Measurements from ENCODE around the gene RPL21. TPM values are rescaled to one million over a fixed set of nuclear protein-coding genes. Genes with fewer than 3 reads are reported as not detected.

The RPL21 gene
- total RNA-seq, 1 experiment from 2014 or later, result 552 TPM

DNA sequence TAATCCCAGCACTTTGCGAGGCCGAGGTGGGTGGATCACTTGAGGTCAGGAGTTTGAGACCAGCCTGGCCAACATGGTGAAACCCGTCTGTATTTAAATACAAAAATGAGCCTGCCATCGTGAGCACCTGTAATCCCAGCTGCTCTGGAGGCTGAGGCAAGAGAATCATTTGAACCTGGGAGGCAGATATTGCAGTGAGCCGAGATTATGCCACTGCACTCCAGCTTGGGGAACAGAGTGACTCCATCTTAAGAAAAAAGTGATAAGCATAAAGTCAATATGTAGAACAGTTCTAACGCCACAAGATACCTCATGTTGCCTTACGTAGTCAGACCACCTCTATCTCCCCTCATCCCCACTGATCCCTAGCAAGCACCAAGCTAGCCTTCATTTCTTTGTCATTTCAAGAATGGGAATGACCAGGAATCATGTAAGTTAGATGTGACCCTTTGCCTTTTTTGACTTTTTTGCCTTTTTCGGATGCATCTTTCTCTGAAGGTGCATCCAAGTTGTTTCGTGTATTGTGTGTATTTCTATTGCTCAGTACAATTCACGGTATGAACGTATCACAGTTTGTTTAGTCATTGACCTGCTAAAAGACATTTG lies 6.4 kb downstream of the RPL21 start:
- no TSS peak for BruUV-seq (replicated peaks)
- Histone ChIP-seq H3K27ac (ENCODE audit: low read length) (no peak overlapping the region), H3K9me2 (replicated peaks; ENCODE audit: low read length) (no peaks in the 10 kb centered on the region), H3F3A (ENCODE audit: low read length, unreplicated experiment) (peaks cover 14% of the 10 kb centered on the region), H3K79me2 (ENCODE audit: low read length) (peaks cover 33% of the 10 kb centered on the region), H3K9ac (ENCODE audit: low read length) (no peak overlapping the region), H3K9me3 (ENCODE audit: low read length) (no peaks in the 10 kb centered on the region), H4K20me1 (ENCODE audit: low read length) (peaks cover 57% of the 10 kb centered on the region), H3K36me3 (ENCODE audit: low read depth, low read length) (peaks cover 57% of the 10 kb centered on the region), H3K4me2 (ENCODE audit: low read length) (no peak overlapping the region), H3K4me3 (ENCODE audit: low read length) (no peak overlapping the region), H3K27me3 (ENCODE audit: low read length) (no peaks in the 10 kb centered on the region), H2AFZ (ENCODE audit: low read length) (no peak overlapping the region), H3K4me1 (ENCODE audit: insufficient read depth, low read length) (peaks cover 25% of the 10 kb centered on the region)
- TF ChIP-seq EZH2phosphoT487 (IDR thresholded peaks at IDR 0.05; ENCODE audit: borderline replicate concordance, low read length) (no peak), EZH2 (IDR thresholded peaks at IDR 0.05; ENCODE audit: low read length, unreplicated experiment) (no peak)
- TF ChIP-seq, protein P1, sequence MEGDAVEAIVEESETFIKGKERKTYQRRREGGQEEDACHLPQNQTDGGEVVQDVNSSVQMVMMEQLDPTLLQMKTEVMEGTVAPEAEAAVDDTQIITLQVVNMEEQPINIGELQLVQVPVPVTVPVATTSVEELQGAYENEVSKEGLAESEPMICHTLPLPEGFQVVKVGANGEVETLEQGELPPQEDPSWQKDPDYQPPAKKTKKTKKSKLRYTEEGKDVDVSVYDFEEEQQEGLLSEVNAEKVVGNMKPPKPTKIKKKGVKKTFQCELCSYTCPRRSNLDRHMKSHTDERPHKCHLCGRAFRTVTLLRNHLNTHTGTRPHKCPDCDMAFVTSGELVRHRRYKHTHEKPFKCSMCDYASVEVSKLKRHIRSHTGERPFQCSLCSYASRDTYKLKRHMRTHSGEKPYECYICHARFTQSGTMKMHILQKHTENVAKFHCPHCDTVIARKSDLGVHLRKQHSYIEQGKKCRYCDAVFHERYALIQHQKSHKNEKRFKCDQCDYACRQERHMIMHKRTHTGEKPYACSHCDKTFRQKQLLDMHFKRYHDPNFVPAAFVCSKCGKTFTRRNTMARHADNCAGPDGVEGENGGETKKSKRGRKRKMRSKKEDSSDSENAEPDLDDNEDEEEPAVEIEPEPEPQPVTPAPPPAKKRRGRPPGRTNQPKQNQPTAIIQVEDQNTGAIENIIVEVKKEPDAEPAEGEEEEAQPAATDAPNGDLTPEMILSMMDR (conservative IDR thresholded peaks at IDR 0.05; ENCODE audit: low read depth, low read length), result no peak
- intact Hi-C loops (cut with micrococcal nuclease), result no loop called here
- ATAC-seq, result no peak
- ChIA-PET POLR2A (ENCODE audit: unreplicated experiment) (interaction anchor here (0.5 kb wide), 1 partner anchor 96 kb away, joined by 4 read pairs; no protein-coding TSS in a partner anchor), CTCF (no interaction called here)
- DNase-seq, result no peak

DNA sequence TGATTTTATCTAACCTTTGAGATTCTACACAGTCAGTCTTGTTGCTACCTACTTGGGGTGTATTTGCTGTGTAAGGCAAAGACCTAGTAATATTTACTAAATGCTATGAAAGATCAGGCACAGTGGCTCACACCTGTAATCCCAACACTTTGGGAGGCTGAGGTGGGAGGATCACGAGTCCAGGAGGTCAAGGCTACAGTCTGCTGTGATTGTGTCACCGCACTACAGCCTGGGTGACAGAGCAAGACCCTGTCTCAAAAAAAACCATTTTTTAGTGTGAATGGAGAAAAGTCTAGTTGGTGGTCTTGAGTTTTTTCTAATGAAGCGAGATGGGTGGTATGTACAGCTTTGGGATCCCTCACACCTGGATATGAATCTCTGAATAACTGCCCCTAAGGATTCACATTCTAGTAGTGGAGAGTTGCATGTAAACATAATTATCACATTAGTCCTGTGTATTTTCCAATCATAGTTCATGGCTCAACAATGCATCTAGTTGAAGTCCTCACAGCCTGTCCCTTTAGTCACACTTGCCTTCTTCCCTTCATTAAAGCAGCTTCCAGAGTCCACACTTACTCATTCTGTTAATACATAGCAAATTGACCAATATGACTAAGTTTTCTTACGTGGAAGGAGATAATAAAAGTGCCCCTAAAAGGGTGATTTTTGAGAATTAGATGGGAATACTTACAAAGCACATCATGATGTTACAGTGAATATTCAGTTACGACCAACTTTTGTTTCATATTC lies 7.5 kb downstream of the RPL21 start:
- H3K9me2 ChIP-seq (replicated peaks; ENCODE audit: low read length), result no peaks in the 10 kb centered on the region
- intact Hi-C loops (cut with micrococcal nuclease), result no loop called here
- peaks cover 13% of the 10 kb centered on the region for H3F3A ChIP-seq (ENCODE audit: low read length, unreplicated experiment)
- DNase-seq, result no peak
- no peaks in the 10 kb centered on the region for H3K27me3 ChIP-seq (ENCODE audit: low read length)
- no peak overlapping the region for H3K9ac ChIP-seq (ENCODE audit: low read length)
- H3K79me2 ChIP-seq (ENCODE audit: low read length), result peaks cover 22% of the 10 kb centered on the region
- TF ChIP-seq, protein P1 (conservative IDR thresholded peaks at IDR 0.05; ENCODE audit: low read depth, low read length), result no peak
- TF ChIP-seq EZH2phosphoT487 (IDR thresholded peaks at IDR 0.05; ENCODE audit: borderline replicate concordance, low read length), result no peak
- no peak for TF ChIP-seq EZH2 (IDR thresholded peaks at IDR 0.05; ENCODE audit: low read length, unreplicated experiment)
- no peaks in the 10 kb centered on the region for H3K9me3 ChIP-seq (ENCODE audit: low read length)
- no peak overlapping the region for H3K4me3 ChIP-seq (ENCODE audit: low read length)
- no peak overlapping the region for H2AFZ ChIP-seq (ENCODE audit: low read length)
- no peak overlapping the region for H3K4me2 ChIP-seq (ENCODE audit: low read length)
- BruUV-seq (replicated peaks), result no TSS peak
- peak; percentile 22; the same call in 1 of the 2 replicates for ATAC-seq
- ChIA-PET POLR2A (ENCODE audit: unreplicated experiment) (no interaction called here), CTCF (no interaction called here)
- peaks cover 46% of the 10 kb centered on the region for H4K20me1 ChIP-seq (ENCODE audit: low read length)
- H3K4me1 ChIP-seq (ENCODE audit: insufficient read depth, low read length), result peaks cover 22% of the 10 kb centered on the region
- H3K27ac ChIP-seq (ENCODE audit: low read length), result no peak overlapping the region
- peaks cover 46% of the 10 kb centered on the region for H3K36me3 ChIP-seq (ENCODE audit: low read depth, low read length)

DNA sequence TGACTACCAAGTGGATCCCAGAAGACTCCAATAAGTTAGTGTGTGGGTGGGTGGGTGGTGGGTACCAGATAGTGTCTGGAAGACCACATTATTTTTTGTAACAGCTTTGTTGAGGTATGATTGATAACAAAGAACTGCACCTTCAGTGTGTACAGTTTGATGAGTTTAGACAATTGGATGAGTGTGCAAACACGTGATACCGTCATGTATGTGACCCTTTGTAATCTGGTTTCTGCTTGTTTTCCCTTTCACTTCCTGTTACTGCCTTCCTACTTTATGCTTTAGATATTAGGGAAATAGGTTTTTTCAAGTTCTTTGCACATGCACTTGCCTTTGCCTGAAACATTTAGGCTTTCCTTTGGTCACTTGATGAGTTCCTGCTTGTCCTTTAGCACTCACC lies 8.5 kb downstream of the RPL21 start:
- intact Hi-C loops (cut with micrococcal nuclease), result no loop called here
- BruUV-seq (replicated peaks), result no TSS peak
- H3K4me2 ChIP-seq (ENCODE audit: low read length), result no peak overlapping the region
- no peak overlapping the region for H3K9ac ChIP-seq (ENCODE audit: low read length)
- H3K27me3 ChIP-seq (ENCODE audit: low read length), result no peaks in the 10 kb centered on the region
- TF ChIP-seq, protein P1 (conservative IDR thresholded peaks at IDR 0.05; ENCODE audit: low read depth, low read length), result no peak
- TF ChIP-seq EZH2phosphoT487 (IDR thresholded peaks at IDR 0.05; ENCODE audit: borderline replicate concordance, low read length) (no peak), EZH2 (IDR thresholded peaks at IDR 0.05; ENCODE audit: low read length, unreplicated experiment) (no peak)
- no peak overlapping the region for H3K4me3 ChIP-seq (ENCODE audit: low read length)
- POLR2A ChIA-PET (ENCODE audit: unreplicated experiment), result interaction anchor here (0.6 kb wide), 1 partner anchor 86 kb away, joined by 9 read pairs; no protein-coding TSS in a partner anchor
- H3K36me3 ChIP-seq (ENCODE audit: low read depth, low read length), result peaks cover 36% of the 10 kb centered on the region
- H3K9me3 ChIP-seq (ENCODE audit: low read length), result no peaks in the 10 kb centered on the region
- peaks cover 9% of the 10 kb centered on the region for H3F3A ChIP-seq (ENCODE audit: low read length, unreplicated experiment)
- H4K20me1 ChIP-seq (ENCODE audit: low read length), result peaks cover 36% of the 10 kb centered on the region
- H3K79me2 ChIP-seq (ENCODE audit: low read length), result peaks cover 12% of the 10 kb centered on the region
- DNase-seq, result no peak
- H3K27ac ChIP-seq (ENCODE audit: low read length), result no peak overlapping the region
- H3K9me2 ChIP-seq (replicated peaks; ENCODE audit: low read length), result no peaks in the 10 kb centered on the region
- H2AFZ ChIP-seq (ENCODE audit: low read length), result no peak overlapping the region
- ATAC-seq, result no peak
- CTCF ChIA-PET, result no interaction called here
- H3K4me1 ChIP-seq (ENCODE audit: insufficient read depth, low read length), result peaks cover 14% of the 10 kb centered on the region
